Mesenchymal stem cell (in vitro differentiated cells and primary cell): ENCODE measurements around the gene WDR72.

Experiments
- DNase-seq: peaks from one replicate; pipeline ENCODE4 v3.0.0-alpha.2; 2013
- H2AFZ ChIP-seq: one replicate; pipeline ENCODE4 v1.6.1; 2013; ENCODE audit warnings: low read depth, mild to moderate bottlenecking, control low read depth, inconsistent platforms, low read length, moderate library complexity
- H2AK5ac ChIP-seq: 2 replicates; pipeline ENCODE4 v1.6.1; 2013; ENCODE audit warnings: low read length, moderate library complexity, mild to moderate bottlenecking, inconsistent platforms; ENCODE audit not compliant: severe bottlenecking
- H2BK120ac ChIP-seq: one replicate; pipeline ENCODE4 v1.6.1; 2013; ENCODE audit warnings: low read depth, mild to moderate bottlenecking, inconsistent platforms, low read length, moderate library complexity
- H2BK12ac ChIP-seq, 2 experiments: one replicate each; pipeline ENCODE4 v1.6.1; 2013; ENCODE audit warnings: inconsistent platforms in 2 of 2, low read length in 2 of 2, mild to moderate bottlenecking in 2 of 2, moderate library complexity in 2 of 2, control low read depth in 1 of 2
- H2BK15ac ChIP-seq: one replicate; pipeline ENCODE4 v1.6.1; 2013; ENCODE audit warnings: mild to moderate bottlenecking, low read depth, inconsistent platforms; ENCODE audit not compliant: poor library complexity, severe bottlenecking
- H2BK5ac ChIP-seq: 2 replicates; pipeline ENCODE4 v1.6.1; 2013; ENCODE audit warnings: low read depth, mild to moderate bottlenecking, low read length, control low read depth, inconsistent platforms; ENCODE audit not compliant: poor library complexity, severe bottlenecking
- H3K14ac ChIP-seq, 2 experiments: one replicate each; pipeline ENCODE4 v1.6.1; 2013; ENCODE audit warnings: inconsistent platforms in 2 of 2, low read length in 2 of 2, control low read depth in 1 of 2, mild to moderate bottlenecking in 1 of 2, moderate library complexity in 1 of 2
- H3K18ac ChIP-seq, 2 experiments: one replicate each; pipeline ENCODE4 v1.6.1; 2013; ENCODE audit warnings: inconsistent platforms in 2 of 2, low read length in 2 of 2, control low read depth in 1 of 2, low read depth in 1 of 2, mild to moderate bottlenecking in 1 of 2
- H3K23ac ChIP-seq, 2 experiments: one replicate each; pipeline ENCODE4 v1.6.1; 2013; ENCODE audit warnings: inconsistent platforms in 2 of 2, low read length in 2 of 2, mild to moderate bottlenecking in 2 of 2, moderate library complexity in 2 of 2, control low read depth in 1 of 2
- H3K27ac ChIP-seq: 2 replicates; pipeline ENCODE4 v1.5.1; 2013; ENCODE audit warnings: mild to moderate bottlenecking, moderate library complexity, low read length, control low read depth, inconsistent platforms; ENCODE audit not compliant: poor library complexity, severe bottlenecking
- H3K27me3 ChIP-seq, 2 experiments: 2 replicates each; pipeline versions ENCODE4 v1.6.1 to v1.7.0; 2013; ENCODE audit warnings: low read length in 2 of 2, mild to moderate bottlenecking in 2 of 2, moderate library complexity in 2 of 2, control low read depth in 1 of 2, inconsistent platforms in 1 of 2; ENCODE audit not compliant: control insufficient read depth in 1 of 2, insufficient read depth in 1 of 2
- H3K36me3 ChIP-seq, 2 experiments: 2 replicates each; pipeline versions ENCODE4 v1.6.1 to v1.7.0; 2013; ENCODE audit warnings: low read length in 2 of 2, control low read depth in 1 of 2, inconsistent platforms in 1 of 2, low read depth in 1 of 2, mild to moderate bottlenecking in 1 of 2; ENCODE audit not compliant: insufficient read depth in 2 of 2, control insufficient read depth in 1 of 2
- H3K4ac ChIP-seq, 2 experiments: one replicate each; pipeline ENCODE4 v1.6.1; 2013; ENCODE audit warnings: inconsistent platforms in 2 of 2, low read length in 2 of 2, mild to moderate bottlenecking in 2 of 2, moderate library complexity in 2 of 2, control low read depth in 1 of 2, low read depth in 1 of 2
- H3K4me1 ChIP-seq: 2 replicates; pipeline ENCODE4 v1.6.1; 2013; ENCODE audit warnings: low read depth, low read length, control low read depth; ENCODE audit not compliant: control insufficient read depth, insufficient read depth
- H3K4me2 ChIP-seq: 2 replicates; pipeline ENCODE4 v1.6.1; 2013; ENCODE audit warnings: low read length, mild to moderate bottlenecking, inconsistent platforms; ENCODE audit not compliant: poor library complexity, severe bottlenecking
- H3K4me3 ChIP-seq, 2 experiments: 2 replicates each; pipeline versions ENCODE4 v1.5.1 to v1.7.0; 2013; ENCODE audit warnings: low read length in 2 of 2, mild to moderate bottlenecking in 2 of 2, control low read depth in 1 of 2, low read depth in 1 of 2; ENCODE audit not compliant: insufficient read depth in 1 of 2
- H3K79me1 ChIP-seq: replicated peaks from 2 replicates; pipeline ENCODE4 v1.6.1; 2013; ENCODE audit warnings: mild to moderate bottlenecking, control low read depth, low read length, inconsistent platforms; ENCODE audit not compliant: poor library complexity, severe bottlenecking
- H3K9ac ChIP-seq: 2 replicates; pipeline ENCODE4 v1.7.0; 2013; ENCODE audit warnings: mild to moderate bottlenecking, low read length, moderate library complexity
- H3K9me3 ChIP-seq: 2 replicates; pipeline ENCODE4 v1.7.0; 2013; ENCODE audit warnings: mild to moderate bottlenecking, low read length; ENCODE audit not compliant: control insufficient read depth
- H4K8ac ChIP-seq: one replicate; pipeline ENCODE4 v1.6.1; 2013; ENCODE audit warnings: inconsistent platforms, mild to moderate bottlenecking, low read length, moderate library complexity
- H4K91ac ChIP-seq: one replicate; pipeline ENCODE4 v1.6.1; 2013; ENCODE audit warnings: mild to moderate bottlenecking, low read length, inconsistent platforms
- WGBS: methylation state at CpG from one replicate; pipeline ENCODE4 v1.1.7; 2013; ENCODE audit warnings: mixed read lengths; 5-methylcytosine and 5-hydroxymethylcytosine counted together

The WDR72 gene

DNA sequence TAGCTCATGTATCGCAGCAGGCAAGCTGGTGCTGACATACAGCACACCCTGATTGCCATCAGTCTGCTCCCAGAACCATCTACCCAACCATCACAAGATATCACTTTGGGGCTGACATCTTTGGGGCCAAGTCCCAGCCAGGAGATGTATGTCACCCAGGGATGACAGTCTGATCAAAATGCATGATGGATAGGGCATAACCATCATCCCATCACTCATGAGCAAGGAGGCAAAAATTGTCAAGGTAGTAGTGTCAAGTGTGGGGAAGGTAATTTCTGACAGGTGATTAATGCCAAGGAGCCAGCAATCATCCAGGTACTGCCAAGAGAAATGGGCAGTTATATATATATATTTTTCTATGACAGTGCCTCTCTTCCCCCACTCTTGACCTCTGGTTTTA lies 277.4 kb downstream of the WDR72 start:
- Histone ChIP-seq H3K4me1 (no peaks in the 10 kb centered on the region), H2BK120ac (no peak overlapping the region), H3K36me3 (no peaks in the 10 kb centered on the region), H3K79me1 (no peaks in the 10 kb centered on the region), H3K4me2 (no peak overlapping the region), H3K14ac (no peak overlapping the region), H3K27me3 (no peaks in the 10 kb centered on the region), H3K9ac (no peak overlapping the region), H4K91ac (no peak overlapping the region), H3K23ac (no peak overlapping the region), H2BK5ac (no peak overlapping the region), H3K18ac (no peak overlapping the region), H2AFZ (no peak overlapping the region), H3K4me3 (no peak overlapping the region), H3K27ac (no peak overlapping the region), H2BK15ac (no peak overlapping the region), H2AK5ac (no peak overlapping the region), H3K9me3 (no peaks in the 10 kb centered on the region), H2BK12ac (no peak overlapping the region), H4K8ac (no peak overlapping the region), H3K4ac (no peak overlapping the region)
- no peak for DNase-seq
- 100% methylated on average over 1 of the region's 1 CpG for WGBS

DNA sequence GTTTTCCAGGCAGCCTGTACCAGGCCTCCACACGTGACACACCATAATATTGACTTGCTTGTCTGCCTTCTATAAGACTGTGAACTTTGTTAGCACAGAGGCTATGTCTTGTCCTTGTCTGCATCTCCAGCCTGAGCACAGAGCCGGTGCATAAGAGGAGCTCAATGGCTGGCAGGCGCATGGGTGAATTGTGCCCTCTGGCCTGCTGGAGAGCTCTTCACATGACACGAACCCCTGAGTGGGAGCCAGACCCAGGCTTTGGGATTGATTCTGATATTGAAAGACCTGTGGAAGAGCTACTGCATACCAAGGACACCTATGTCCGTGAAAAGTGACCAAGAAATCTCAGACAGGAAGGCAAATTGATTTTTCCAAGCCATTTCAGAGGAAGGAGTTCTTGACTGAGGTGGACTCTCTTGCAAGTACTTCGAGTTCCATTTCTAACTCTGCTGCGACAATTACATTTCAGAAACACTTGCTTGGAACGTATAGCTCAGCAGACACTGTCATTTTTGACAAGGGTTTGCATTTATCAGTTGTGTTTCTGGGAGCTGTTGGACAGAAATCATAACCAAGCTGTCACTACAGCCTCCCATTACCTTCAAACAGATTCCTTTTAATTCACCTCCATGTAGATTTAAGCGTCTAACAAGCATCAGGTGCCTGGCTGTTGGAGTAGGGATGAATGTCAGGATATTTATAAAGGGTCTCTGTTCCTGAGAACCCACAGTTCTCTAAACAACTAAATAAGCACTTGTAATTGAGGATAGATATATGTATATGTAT lies 281.3 kb downstream of the WDR72 start:
- no peak overlapping the region for H2BK12ac ChIP-seq
- H3K23ac ChIP-seq, result no peak overlapping the region
- H3K14ac ChIP-seq, result no peak overlapping the region
- no peak overlapping the region for H4K8ac ChIP-seq
- no peaks in the 10 kb centered on the region for H3K79me1 ChIP-seq
- peaks cover 1% of the 10 kb centered on the region for H3K4me1 ChIP-seq
- no peak overlapping the region for H2BK120ac ChIP-seq
- no peaks in the 10 kb centered on the region for H3K27me3 ChIP-seq
- H3K4me2 ChIP-seq, result no peak overlapping the region
- WGBS, result 71% methylated on average over 8 of the region's 9 CpGs
- H2AK5ac ChIP-seq, result no peak overlapping the region
- no peak overlapping the region for H4K91ac ChIP-seq
- no peak for DNase-seq
- no peak overlapping the region for H2BK5ac ChIP-seq
- no peaks in the 10 kb centered on the region for H3K9me3 ChIP-seq
- no peak overlapping the region for H3K4ac ChIP-seq
- H2BK15ac ChIP-seq, result no peak overlapping the region
- H3K18ac ChIP-seq, result no peak overlapping the region
- no peak overlapping the region for H3K27ac ChIP-seq
- no peak overlapping the region for H3K9ac ChIP-seq
- H2AFZ ChIP-seq, result no peak overlapping the region
- no peak overlapping the region for H3K4me3 ChIP-seq
- no peaks in the 10 kb centered on the region for H3K36me3 ChIP-seq

- no peaks in the 10 kb centered on the region for H3K36me3 ChIP-seq
- no peak overlapping the region for H3K14ac ChIP-seq
- peak overlapping the region; percentile 91 for H2AK5ac ChIP-seq
- H3K9ac ChIP-seq, result no peak overlapping the region
- H3K18ac ChIP-seq, result no peak overlapping the region
- DNase-seq, result no peak
- H4K8ac ChIP-seq, result no peak overlapping the region
- no peak overlapping the region for H3K4me3 ChIP-seq
- H3K4ac ChIP-seq, result no peak overlapping the region
- no peak overlapping the region for H2BK120ac ChIP-seq
- no peak overlapping the region for H2BK5ac ChIP-seq
- no peak overlapping the region for H4K91ac ChIP-seq
- no peak overlapping the region for H2BK15ac ChIP-seq
- no peaks in the 10 kb centered on the region for H3K79me1 ChIP-seq
- H3K23ac ChIP-seq, result no peak overlapping the region
- H3K9me3 ChIP-seq, result no peaks in the 10 kb centered on the region
- whole genome bisulfite sequencing, result no CpG with 5 or more reads among the region's 1 CpG
- H3K27ac ChIP-seq, result no peak overlapping the region
- peaks cover 6% of the 10 kb centered on the region for H3K4me1 ChIP-seq
- no peak overlapping the region for H2AFZ ChIP-seq
- no peaks in the 10 kb centered on the region for H3K27me3 ChIP-seq
- H3K4me2 ChIP-seq, result no peak overlapping the region
- no peak overlapping the region for H2BK12ac ChIP-seq
These were observed 285.6 kb downstream of the WDR72 start for GRCh38 chr15:53473886-53474285.

- WGBS, result 78% methylated on average over 1 of the region's 4 CpGs
- Histone ChIP-seq H3K4me1 (peaks cover 6% of the 10 kb centered on the region), H3K18ac (no peak overlapping the region), H2BK15ac (no peak overlapping the region), H3K9me3 (no peaks in the 10 kb centered on the region), H3K14ac (no peak overlapping the region), H3K4me3 (no peak overlapping the region), H3K4ac (no peak overlapping the region), H3K36me3 (no peaks in the 10 kb centered on the region), H3K23ac (no peak overlapping the region), H2BK120ac (no peak overlapping the region), H2BK5ac (no peak overlapping the region), H4K91ac (no peak overlapping the region), H3K9ac (no peak overlapping the region), H2AK5ac (no peak overlapping the region), H3K79me1 (no peaks in the 10 kb centered on the region), H4K8ac (no peak overlapping the region), H2AFZ (no peak overlapping the region), H2BK12ac (no peak overlapping the region), H3K27me3 (no peaks in the 10 kb centered on the region), H3K4me2 (no peak overlapping the region), H3K27ac (no peak overlapping the region)
- no peak for DNase-seq
These were observed 286.0 kb downstream of the WDR72 start for GRCh38 chr15:53473435-53473834.
